ENCODE data around the gene SDHAF1. TPM values are rescaled to one million over a fixed set of nuclear protein-coding genes. Genes with fewer than 3 reads are reported as not detected.

SDHAF1 gene
- total and polyA plus RNA-seq, 2 of the 8 experiments (the other 6 are each of a cell fraction or from before 2014, with no cell fraction given) = 16.0 to 21.3 TPM

DNA sequence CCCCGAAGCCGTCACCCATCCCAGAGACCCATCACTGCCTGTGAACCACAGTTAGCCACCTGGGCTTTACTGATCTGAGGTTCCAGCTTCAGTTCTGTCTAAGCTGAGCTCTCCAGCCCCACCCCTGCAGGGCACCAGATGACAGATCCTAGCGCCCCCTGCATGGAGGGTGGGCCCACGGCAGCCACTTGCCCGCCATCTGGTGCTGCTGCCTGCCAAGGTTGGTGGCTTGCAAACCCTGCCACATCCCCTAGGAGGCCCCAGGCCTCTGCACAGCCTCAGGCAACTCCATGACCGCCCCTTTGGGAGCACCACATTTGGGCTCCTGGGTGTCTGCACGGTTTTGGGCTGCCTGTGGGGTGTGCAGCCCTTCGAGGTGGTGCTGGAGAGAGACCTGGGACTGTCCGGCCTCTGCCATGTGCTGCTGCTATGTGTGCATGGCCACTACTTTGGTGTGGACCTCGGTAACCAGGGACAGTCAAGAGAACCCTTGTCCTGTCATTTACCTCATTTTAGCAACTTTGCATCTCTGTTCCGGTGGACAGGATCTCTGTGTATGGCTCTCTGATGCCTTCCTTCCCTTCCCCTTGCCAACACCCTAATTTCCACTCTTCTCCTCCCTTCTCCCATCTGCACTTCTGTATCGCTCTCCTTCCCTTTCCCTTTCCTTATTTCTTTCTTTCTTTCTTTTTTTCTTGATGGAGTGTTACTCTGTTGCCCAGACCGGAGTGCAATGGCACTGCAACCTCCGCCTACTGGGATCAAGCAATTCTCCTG, 17.4 kb upstream of the SDHAF1 start (continued):
- peak in 1 of 2 experiments; percentile 78; a peak in 1 of 4 replicates for TF ChIP-seq HDAC2 (IDR thresholded peaks at IDR 0.05; ENCODE audit: borderline replicate concordance in 1 of 2, low read depth in 2 of 2, low read length in 2 of 2)
- TF ChIP-seq SP1 (IDR thresholded peaks at IDR 0.05; ENCODE audit: low read depth, low read length) = no peak
- TF ChIP-seq CTBP2 (IDR thresholded peaks at IDR 0.05; ENCODE audit: borderline replicate concordance, insufficient read depth, insufficient read length, low read length) = no peak
- TF ChIP-seq BRCA1 (IDR thresholded peaks at IDR 0.05; ENCODE audit: low read depth, low read length) = no peak
- TF ChIP-seq EGR1 (IDR thresholded peaks at IDR 0.05; ENCODE audit: borderline replicate concordance, low read depth, low read length) = 0 out of 2 replicates have a peak, but pooled peaks have one; percentile 23
- TF ChIP-seq CBX5 (IDR thresholded peaks at IDR 0.05; ENCODE audit: low read depth, low read length) = no peak
- no peak for TF ChIP-seq SRF (IDR thresholded peaks at IDR 0.05; ENCODE audit: low read depth, low read length)
- TF ChIP-seq PHF8 (conservative IDR thresholded peaks at IDR 0.05; ENCODE audit: low read depth, low read length) = no peak
- no peak for TF ChIP-seq TBP (IDR thresholded peaks at IDR 0.05; ENCODE audit: low read depth, low read length)
- no peak for TF ChIP-seq SIX5 (IDR thresholded peaks at IDR 0.05; ENCODE audit: low read depth, low read length)
- no peak for TF ChIP-seq RNF2 (IDR thresholded peaks at IDR 0.05; ENCODE audit: borderline replicate concordance, low read depth, low read length, missing control alignments, poor library complexity, severe bottlenecking)
- no peak for TF ChIP-seq POLR2A (IDR thresholded peaks at IDR 0.05; ENCODE audit: control extremely low read depth in 1 of 2, low read depth in 2 of 2, low read length in 2 of 2)
- no peak for TF ChIP-seq KDM5A (IDR thresholded peaks at IDR 0.05; ENCODE audit: low read length)
- no peak for TF ChIP-seq ASH2L (IDR thresholded peaks at IDR 0.05; ENCODE audit: low read length)
- TF ChIP-seq, protein P1, sequence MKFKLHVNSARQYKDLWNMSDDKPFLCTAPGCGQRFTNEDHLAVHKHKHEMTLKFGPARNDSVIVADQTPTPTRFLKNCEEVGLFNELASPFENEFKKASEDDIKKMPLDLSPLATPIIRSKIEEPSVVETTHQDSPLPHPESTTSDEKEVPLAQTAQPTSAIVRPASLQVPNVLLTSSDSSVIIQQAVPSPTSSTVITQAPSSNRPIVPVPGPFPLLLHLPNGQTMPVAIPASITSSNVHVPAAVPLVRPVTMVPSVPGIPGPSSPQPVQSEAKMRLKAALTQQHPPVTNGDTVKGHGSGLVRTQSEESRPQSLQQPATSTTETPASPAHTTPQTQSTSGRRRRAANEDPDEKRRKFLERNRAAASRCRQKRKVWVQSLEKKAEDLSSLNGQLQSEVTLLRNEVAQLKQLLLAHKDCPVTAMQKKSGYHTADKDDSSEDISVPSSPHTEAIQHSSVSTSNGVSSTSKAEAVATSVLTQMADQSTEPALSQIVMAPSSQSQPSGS (IDR thresholded peaks at IDR 0.05; ENCODE audit: low read length) = no peak
- TF ChIP-seq SIN3A (conservative IDR thresholded peaks at IDR 0.05 in 1 of 2, IDR thresholded peaks at IDR 0.05 in 1 of 2; ENCODE audit: low read depth in 1 of 2, low read length in 2 of 2) = peak; percentile 75 to 87; a peak in 2 of 4 replicates
- TF ChIP-seq KDM1A (IDR thresholded peaks at IDR 0.05; ENCODE audit: borderline replicate concordance, low read length) = no peak
- TF ChIP-seq NANOG (IDR thresholded peaks at IDR 0.05; ENCODE audit: insufficient read depth, low read depth, low read length, poor library complexity, severe bottlenecking) = peak; percentile 26
- no peak for TF ChIP-seq TEAD4 (IDR thresholded peaks at IDR 0.05; ENCODE audit: low read depth, low read length)
- peak; percentile 35 for TF ChIP-seq SAP30 (IDR thresholded peaks at IDR 0.05; ENCODE audit: insufficient read depth, insufficient replicate concordance, low read length)
- no peak for TF ChIP-seq SUZ12 (IDR thresholded peaks at IDR 0.05; ENCODE audit: low read length)
- no peak for TF ChIP-seq ZNF274 (IDR thresholded peaks at IDR 0.05; ENCODE audit: borderline replicate concordance, extremely low read depth, low read length)

Measured in H1 (cell line).